IPS-15b (cell line): ENCODE measurements around the gene FSCN2.

Source experiments
- H3K27me3 ChIP-seq: one replicate; pipeline ENCODE4 v1.6.1; 2013; ENCODE audit warnings: low read length; ENCODE audit not compliant: control insufficient read depth, insufficient read depth
- H3K36me3 ChIP-seq: one replicate; pipeline ENCODE4 v1.6.1; 2013; ENCODE audit warnings: low read length; ENCODE audit not compliant: control insufficient read depth, insufficient read depth
- H3K4me1 ChIP-seq: one replicate; pipeline ENCODE4 v1.6.1; 2013; ENCODE audit warnings: mild to moderate bottlenecking, low read length; ENCODE audit not compliant: control insufficient read depth, insufficient read depth
- H3K4me3 ChIP-seq: one replicate; pipeline ENCODE4 v1.5.1; 2013; ENCODE audit warnings: low read depth, low read length
- H3K9ac ChIP-seq: one replicate; pipeline ENCODE4 v1.6.1; 2013; ENCODE audit warnings: low read depth, mild to moderate bottlenecking, low read length
- H3K9me3 ChIP-seq: one replicate; pipeline ENCODE4 v1.6.1; 2013; ENCODE audit warnings: mild to moderate bottlenecking, low read length; ENCODE audit not compliant: control insufficient read depth, insufficient read depth

The FSCN2 gene

DNA sequence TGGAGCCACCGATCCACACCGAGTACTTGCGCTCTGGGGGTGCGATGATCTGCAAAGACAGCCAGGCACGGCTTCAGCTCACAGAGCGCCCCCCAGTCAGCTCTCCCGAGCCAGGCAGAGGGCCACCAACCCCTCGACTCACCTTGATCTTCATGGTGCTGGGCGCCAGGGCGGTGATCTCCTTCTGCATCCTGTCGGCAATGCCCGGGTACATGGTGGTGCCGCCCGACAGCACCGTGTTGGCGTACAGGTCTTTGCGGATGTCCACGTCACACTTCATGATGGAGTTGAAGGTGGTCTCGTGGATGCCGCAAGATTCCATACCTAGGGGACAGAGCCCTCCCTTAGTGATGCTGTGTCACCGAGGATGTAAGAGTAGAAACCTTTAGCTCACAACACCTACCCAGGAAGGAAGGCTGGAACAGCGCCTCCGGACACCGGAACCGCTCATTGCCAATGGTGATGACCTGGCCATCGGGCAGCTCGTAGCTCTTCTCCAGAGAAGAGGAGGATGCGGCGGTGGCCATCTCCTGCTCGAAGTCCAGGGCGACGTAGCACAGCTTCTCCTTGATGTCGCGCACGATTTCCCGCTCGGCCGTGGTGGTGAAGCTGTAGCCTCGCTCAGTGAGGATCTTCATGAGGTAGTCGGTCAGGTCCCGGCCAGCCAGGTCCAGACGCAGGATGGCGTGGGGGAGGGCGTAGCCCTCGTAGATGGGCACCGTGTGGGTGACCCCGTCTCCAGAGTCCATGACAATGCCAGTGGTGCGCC is 17.2 kb upstream of the FSCN2 start:
- H3K4me1 ChIP-seq: no peaks in the 10 kb centered on the region
- no peaks in the 10 kb centered on the region for H3K9me3 ChIP-seq
- peak overlapping the region; percentile 95 for H3K9ac ChIP-seq
- H3K4me3 ChIP-seq: peak overlapping the region; percentile 95
- peaks cover 35% of the 10 kb centered on the region for H3K36me3 ChIP-seq
- no peaks in the 10 kb centered on the region for H3K27me3 ChIP-seq

DNA sequence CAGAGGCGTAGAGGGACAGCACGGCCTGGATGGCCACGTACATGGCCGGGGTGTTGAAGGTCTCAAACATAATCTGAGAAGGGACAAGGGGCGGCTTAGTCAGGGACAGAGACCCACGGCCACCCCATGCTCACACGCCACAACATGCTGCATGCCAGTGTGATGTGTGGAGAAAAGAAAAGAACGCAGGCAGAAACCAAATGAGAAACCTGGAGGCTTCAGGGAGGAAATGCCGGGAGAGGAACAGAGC is 16.7 kb upstream of the FSCN2 start:
- peak overlapping the region; percentile 95 for H3K4me3 ChIP-seq
- no peaks in the 10 kb centered on the region for H3K27me3 ChIP-seq
- H3K4me1 ChIP-seq: no peaks in the 10 kb centered on the region
- H3K36me3 ChIP-seq: peaks cover 35% of the 10 kb centered on the region
- H3K9ac ChIP-seq: peak overlapping the region; percentile 95
- H3K9me3 ChIP-seq: no peaks in the 10 kb centered on the region

DNA sequence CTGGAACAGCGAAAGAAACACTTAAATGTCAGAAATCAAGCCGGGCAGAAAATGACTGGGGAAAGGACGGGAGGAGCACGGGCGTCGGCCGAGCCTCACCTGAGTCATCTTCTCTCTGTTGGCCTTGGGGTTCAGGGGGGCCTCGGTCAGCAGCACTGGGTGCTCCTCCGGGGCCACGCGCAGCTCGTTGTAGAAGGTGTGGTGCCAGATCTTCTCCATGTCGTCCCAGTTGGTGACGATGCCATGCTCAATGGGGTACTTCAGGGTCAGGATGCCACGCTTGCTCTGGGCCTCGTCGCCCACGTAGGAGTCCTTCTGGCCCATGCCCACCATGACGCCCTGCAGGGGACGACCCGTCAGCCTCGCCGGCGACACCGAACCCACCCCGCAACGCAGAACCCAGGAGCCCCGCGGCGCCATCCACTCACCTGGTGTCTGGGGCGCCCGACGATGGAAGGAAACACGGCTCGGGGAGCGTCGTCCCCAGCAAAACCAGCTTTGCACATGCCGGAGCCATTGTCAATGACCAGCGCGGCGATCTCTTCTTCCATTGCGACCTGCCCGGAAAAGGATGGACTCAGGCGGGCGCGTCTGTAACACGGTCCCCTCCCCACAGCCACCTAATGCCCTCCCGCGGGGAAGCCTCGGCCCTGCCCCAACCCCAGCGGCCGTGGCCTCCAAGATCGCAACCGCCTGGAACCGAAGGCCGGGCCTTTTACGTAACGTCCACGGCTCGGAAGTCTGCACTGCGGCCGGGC is 16.2 kb upstream of the FSCN2 start:
- no peaks in the 10 kb centered on the region for H3K27me3 ChIP-seq
- peak overlapping the region; percentile 95 for H3K4me3 ChIP-seq
- peak overlapping the region; percentile 95 for H3K9ac ChIP-seq
- peaks cover 35% of the 10 kb centered on the region for H3K36me3 ChIP-seq
- no peaks in the 10 kb centered on the region for H3K9me3 ChIP-seq
- peaks cover 3% of the 10 kb centered on the region for H3K4me1 ChIP-seq

- Histone ChIP-seq H3K27me3 (no peaks in the 10 kb centered on the region), H3K9me3 (no peaks in the 10 kb centered on the region), H3K4me1 (peaks cover 6% of the 10 kb centered on the region), H3K36me3 (peaks cover 35% of the 10 kb centered on the region), H3K4me3 (peak within 1 kb of the TSS; percentile 95), H3K9ac (peak within 1 kb of the TSS; percentile 95)
Observed at GRCh38 chr17:81512562-81513371, 15.4 kb upstream of the FSCN2 start, which contains the start of gene ACTG1. Gene ACTG1, minus strand, starts transcription at chr17:81512799. Its CDS starts 445 bp downstream, at chr17:81512354.

GRCh38 chr17:81513372-81513752 is 14.8 kb upstream of the FSCN2 start:
- Histone ChIP-seq H3K4me1 (peaks cover 10% of the 10 kb centered on the region), H3K4me3 (peak overlapping the region; percentile 61), H3K9ac (peak overlapping the region; percentile 89), H3K36me3 (peaks cover 35% of the 10 kb centered on the region), H3K9me3 (no peaks in the 10 kb centered on the region), H3K27me3 (no peaks in the 10 kb centered on the region)

DNA sequence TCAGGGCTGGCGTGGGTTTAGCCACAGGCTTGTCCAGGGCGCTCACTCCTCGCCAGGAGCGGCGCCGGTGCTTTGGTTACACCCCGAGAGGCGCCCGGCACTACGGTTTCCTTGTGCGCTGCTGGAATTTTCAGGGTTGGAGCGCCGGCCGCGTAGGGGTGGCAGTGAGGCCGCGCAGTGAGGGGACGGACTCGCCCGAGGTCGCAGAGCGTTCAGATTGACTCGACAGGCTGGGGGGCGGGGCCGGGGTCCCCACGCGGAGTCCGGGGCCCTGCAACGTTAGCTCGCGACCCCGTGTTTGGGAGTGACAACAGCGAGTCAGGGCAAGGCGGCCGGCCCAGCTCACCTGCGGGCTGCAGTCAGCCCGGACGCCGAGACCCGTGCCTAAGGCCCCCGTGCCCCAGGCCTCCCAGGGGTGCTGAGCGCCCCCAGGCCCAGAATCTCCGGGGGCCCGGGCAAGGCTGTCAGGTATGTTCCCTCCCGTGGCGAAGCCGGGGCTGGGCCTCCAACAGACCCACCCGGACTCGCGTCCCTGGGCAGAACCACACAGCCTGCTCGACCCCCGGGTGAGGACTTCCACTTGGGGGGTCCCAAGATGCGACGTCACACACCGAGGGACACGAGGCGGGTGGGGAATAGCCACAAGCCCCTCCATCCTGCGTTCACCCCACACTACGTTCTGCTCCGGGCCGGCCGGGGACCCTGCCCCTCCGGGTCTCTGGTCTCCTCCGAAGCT is 14.3 kb upstream of the FSCN2 start:
- Histone ChIP-seq H3K4me1 (peaks cover 10% of the 10 kb centered on the region), H3K9me3 (no peaks in the 10 kb centered on the region), H3K27me3 (no peaks in the 10 kb centered on the region), H3K36me3 (peaks cover 32% of the 10 kb centered on the region), H3K9ac (peak overlapping the region; percentile 89), H3K4me3 (peak overlapping the region; percentile 61)

DNA sequence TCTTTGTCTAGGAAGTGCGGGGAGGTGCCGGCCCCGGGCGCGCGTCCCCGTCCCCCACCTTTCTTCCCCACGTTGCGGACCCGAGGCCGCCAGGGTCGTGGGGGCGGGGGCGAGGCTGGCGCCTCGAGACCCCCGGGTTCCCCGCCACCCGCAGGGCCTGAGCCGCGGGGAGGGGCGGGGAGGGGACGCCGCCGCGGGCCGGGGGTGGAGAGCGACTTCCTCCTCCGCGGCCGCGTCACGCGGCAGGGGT is 13.8 kb upstream of the FSCN2 start:
- peak overlapping the region; percentile 89 for H3K9ac ChIP-seq
- H3K4me1 ChIP-seq: peaks cover 10% of the 10 kb centered on the region
- peak overlapping the region; percentile 61 for H3K4me3 ChIP-seq

GRCh38 chr17:81514739-81515529 is 13.2 kb upstream of the FSCN2 start:
- Histone ChIP-seq H3K9ac (peak overlapping the region; percentile 68), H3K9me3 (no peaks in the 10 kb centered on the region), H3K36me3 (peaks cover 24% of the 10 kb centered on the region), H3K4me3 (peak overlapping the region; percentile 72), H3K4me1 (peaks cover 10% of the 10 kb centered on the region), H3K27me3 (no peaks in the 10 kb centered on the region)

More for the DNA sequence above, 13.8 kb upstream of the FSCN2 start:
- no peaks in the 10 kb centered on the region for H3K9me3 ChIP-seq
- H3K36me3 ChIP-seq: peaks cover 29% of the 10 kb centered on the region
- no peaks in the 10 kb centered on the region for H3K27me3 ChIP-seq

- Histone ChIP-seq H3K9me3 (no peaks in the 10 kb centered on the region), H3K27me3 (peaks cover 3% of the 10 kb centered on the region), H3K36me3 (peaks cover 17% of the 10 kb centered on the region), H3K4me3 (peak overlapping the region; percentile 72), H3K4me1 (peaks cover 14% of the 10 kb centered on the region), H3K9ac (peak overlapping the region; percentile 68)
Observed at GRCh38 chr17:81515530-81516041, 12.6 kb upstream of the FSCN2 start.

DNA sequence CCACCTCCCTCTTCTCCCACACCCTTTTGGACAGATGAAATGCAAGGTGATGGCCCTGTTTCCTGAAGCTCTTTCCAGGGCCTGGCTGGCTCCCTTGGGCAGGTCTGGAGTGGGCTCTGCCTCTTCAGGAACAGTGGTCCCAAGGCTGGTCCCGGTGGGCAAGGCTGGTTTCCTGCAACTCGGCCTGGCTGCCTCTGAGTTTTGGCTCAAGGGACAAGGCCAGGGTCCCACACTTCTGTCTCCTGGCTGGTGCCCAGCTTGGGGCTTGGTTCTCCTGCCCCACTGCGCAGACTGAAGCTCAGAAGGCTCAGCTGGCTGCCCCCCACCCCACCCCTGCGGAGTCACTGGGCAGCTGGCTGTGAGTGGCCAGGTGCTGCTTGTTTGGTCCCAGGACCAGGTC is 11.7 kb upstream of the FSCN2 start:
- Histone ChIP-seq H3K4me3 (no peak overlapping the region), H3K36me3 (peaks cover 9% of the 10 kb centered on the region), H3K9ac (no peak overlapping the region), H3K9me3 (no peaks in the 10 kb centered on the region), H3K4me1 (peaks cover 14% of the 10 kb centered on the region), H3K27me3 (peaks cover 4% of the 10 kb centered on the region)

GRCh38 chr17:81517009-81517338 is 11.2 kb upstream of the FSCN2 start:
- H3K27me3 ChIP-seq: peaks cover 4% of the 10 kb centered on the region
- H3K4me1 ChIP-seq: peaks cover 14% of the 10 kb centered on the region
- H3K9me3 ChIP-seq: no peaks in the 10 kb centered on the region
- H3K9ac ChIP-seq: no peak overlapping the region
- H3K36me3 ChIP-seq: peaks cover 3% of the 10 kb centered on the region
- H3K4me3 ChIP-seq: no peak overlapping the region
